GM19395 (cell line): Measurements from ENCODE around the gene NMRAL1.

ENCODE experiments used
- ATAC-seq: cut with Tn5 transposase; IDR thresholded peaks from one replicate; pipeline ENCODE4 v1.9.1; 2021; ENCODE audit warnings: mild to moderate bottlenecking, moderate library complexity; ENCODE audit not compliant: unreplicated experiment

NMRAL1 gene

DNA sequence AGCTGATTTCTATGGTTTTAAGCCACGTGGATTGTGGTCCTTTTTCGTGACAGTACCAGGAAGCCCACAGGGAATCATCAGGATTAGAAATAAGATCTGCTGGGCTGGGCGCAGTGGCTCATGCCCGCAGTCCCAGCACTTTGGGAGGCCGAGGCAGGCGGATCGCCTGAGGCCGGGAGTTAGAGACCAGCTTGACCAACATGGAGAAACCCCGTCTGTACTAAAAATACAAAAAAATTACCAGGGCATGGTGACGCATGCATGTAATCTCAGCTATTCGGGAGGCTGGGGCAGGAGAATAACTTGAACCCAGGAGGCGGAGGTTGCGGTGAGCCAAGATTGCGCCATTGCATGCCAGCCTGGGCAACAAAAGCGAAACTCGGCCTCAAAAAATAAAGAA is 6.5 kb downstream of the NMRAL1 start:
- no peak for ATAC-seq

DNA sequence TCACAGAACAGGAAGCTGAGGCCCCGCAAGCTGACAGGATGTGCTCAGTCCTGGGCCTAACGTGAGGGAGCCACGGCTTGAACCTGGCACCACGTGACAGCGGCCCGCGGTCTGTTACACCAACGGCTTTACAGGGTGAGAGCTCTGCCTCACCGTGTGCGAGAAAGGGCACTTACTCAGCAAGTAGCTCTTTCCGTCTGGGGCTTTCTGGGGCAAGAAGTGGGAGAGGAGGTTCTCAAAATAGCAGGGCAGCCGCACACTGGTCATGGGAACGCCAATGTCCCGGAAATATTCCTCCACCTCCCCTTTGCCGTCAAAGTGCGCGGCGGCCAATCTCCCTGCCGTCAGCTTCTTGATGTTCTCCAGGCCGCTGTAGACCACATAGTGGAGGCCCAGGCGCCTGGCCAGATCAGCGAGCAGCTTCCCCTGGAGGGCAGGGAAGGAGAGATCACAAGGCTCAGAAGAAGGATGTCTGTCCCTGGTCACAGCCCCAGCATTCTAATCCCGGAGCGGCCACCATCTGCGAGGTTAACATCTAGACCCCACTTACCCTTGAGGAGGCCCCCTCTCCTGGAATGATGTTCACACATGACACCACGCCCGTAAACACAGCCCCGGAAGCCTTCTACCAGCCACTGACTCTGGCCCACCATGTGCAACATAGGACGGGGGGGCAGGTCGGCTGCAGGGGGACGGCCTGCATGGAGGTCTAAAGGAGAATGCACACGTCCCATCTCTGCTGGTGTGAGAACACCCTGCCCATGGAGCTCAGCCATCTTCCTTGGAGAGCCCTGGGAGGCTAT is 8.2 kb downstream of the NMRAL1 start:
- ATAC-seq = no peak

DNA sequence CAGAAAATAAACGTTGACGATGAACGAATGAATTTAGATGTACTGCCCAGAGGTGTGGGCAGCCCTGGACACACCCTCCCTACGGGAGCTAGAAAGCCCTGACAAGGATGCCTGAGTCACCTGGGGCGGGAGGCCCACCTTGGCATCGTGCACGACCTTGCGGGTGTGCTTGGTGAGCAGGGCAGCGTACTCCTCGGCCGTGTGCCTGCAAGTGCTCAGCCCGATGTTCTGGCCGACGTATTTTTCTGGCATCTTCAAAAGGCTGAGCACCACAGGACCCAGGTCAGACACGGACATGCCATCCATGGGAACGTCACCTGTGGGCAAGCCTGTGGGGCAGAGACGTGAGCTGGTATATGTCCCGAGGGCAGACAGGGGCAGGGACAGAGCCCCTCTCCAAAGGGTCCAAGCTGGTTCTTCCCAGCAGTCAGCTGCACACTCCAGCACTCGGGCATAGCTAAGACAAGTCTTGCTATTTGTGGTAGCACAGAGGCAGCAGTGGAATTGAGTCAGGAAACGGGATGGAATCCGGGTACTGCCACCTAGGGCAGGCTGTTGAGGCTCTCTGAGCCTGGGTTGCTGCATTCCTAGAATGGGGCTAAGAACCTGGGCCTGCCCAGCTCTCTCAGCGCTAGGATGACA is 10.8 kb downstream of the NMRAL1 start:
- ATAC-seq = no peak

DNA sequence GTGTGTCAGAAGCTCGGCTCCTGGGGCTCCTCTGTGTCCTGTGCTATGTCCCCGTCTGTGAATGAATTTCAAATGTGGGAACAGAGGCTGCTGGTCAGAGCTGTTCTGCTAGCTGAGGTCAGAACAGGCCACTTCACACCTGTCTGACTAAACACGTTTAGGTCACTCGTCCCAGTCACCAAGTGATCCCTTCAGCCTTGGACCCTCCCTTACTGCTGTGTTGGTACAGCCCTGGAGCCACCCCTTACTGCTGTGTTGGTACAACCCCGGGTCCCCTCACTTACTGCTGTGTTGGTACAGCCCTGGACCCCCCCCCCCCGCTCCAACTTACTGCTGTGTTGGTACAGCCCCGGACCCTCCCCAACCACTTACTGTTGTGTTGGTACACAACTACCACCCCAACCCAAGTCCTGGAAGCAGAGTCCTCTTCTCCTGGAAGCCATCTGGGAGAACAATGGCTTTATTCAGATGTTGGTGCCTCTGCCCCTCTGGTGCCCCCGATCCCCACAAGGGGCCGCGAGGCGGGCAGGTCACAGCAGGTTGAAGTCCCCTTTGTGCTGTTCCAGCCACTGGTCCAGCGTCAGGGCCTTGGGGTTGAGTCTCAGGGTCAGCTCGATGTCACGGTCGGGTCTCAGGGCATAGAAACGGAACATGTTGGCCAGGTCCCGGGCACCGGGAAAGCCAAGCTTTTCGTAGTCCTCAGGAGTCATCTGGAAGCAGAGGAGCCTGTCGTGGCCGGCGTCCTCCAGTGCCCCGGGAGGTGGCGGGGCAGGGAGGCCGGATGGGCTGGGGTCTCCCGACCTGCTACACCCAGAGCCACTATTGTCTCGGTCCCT is 13.0 kb downstream of the NMRAL1 start:
- no peak for ATAC-seq

DNA sequence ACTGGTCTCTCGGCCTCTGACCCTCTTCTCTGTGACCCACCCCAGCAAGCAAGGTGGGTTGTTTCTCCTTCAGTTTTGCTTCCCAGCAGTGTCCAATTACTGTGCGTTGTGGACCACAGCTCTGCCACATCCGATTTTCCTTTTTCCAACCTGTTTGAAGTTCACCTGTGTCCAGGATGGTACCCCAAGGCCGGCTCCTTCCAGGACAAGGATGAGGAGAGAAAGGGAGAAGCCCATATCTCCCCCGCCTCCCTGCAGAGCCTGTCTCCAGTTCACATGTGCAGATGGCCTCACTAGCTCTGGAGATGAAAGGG is 13.5 kb downstream of the NMRAL1 start:
- no peak for ATAC-seq

DNA sequence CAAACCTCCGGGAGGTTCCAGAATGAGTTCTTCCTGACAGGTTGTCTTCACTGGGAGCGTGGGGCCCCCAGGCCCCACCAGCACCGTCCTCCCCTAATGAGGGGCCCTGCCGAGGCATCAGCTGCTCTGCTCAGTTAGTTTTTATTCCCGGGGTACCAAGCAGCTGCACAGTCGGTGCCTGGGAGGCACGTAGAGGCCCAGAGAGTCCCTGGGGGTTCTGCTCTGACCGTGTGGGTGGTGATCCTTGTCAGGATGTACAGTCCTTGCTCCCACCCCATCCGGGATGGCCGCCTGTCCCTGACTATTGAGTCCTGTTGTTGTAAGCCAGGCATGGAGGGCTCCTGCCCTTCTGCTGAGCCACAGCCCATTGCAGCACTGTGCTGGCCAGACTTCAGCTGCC is 18.5 kb downstream of the NMRAL1 start:
- no peak for ATAC-seq

DNA sequence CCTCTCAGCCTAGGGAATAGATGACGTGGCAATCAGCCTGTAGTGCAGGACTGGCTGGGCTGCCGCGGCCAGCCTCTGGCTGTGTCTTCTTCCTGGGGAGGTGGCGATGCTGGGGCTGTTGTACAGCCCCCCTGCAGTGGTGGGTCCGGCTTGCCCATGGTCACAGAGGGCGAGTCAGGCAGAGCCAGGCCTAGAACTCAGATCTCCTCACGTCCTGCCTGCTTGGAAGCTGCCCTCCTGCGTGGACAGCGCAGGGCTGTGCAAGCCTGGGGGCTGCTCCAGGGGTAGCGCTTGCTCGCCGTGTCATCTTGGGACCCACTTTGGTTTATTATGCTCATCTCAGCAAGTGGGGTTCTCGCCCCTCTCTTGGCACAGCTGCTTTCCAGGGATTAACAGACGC is 19.3 kb downstream of the NMRAL1 start:
- no peak for ATAC-seq

DNA sequence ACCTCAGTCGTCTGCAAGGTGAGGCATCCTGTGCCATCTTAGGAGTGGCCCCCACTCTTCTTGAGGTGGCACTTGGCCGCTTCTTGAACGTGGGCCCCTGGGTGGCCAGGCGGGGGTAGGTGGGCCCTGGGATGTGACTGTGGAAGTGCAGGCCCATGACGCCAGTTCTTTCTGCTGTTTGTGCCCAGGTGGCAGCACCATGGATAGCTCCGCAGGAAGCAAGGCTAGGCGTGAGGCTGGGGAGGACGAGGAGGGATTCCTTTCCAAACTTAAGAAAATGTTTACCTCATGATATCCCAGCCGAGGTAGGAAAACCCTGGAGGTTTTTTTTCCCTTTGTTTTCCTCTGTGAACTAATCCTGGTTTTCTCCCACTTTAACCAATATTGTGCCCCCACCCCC is 19.8 kb downstream of the NMRAL1 start:
- ATAC-seq = no peak

DNA sequence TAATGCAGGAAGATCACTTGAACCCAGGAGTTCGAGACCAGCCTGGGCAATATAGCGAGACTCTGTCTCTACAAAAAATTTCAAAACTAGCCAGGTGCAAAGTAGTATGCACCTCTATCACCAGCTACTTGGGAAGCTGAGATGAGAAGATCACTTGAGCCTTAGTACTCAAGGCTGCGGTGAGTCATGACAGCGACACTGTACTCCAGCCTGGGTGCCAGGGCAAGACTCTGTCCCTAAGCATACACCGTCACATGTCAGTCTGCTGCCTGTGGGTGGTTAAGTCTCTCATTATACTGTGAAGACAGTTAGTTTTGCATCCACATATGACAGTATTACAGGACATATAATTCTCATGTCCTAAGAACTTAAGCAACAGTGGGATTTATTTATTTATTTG is 21.8 kb downstream of the NMRAL1 start:
- ATAC-seq = no peak

DNA sequence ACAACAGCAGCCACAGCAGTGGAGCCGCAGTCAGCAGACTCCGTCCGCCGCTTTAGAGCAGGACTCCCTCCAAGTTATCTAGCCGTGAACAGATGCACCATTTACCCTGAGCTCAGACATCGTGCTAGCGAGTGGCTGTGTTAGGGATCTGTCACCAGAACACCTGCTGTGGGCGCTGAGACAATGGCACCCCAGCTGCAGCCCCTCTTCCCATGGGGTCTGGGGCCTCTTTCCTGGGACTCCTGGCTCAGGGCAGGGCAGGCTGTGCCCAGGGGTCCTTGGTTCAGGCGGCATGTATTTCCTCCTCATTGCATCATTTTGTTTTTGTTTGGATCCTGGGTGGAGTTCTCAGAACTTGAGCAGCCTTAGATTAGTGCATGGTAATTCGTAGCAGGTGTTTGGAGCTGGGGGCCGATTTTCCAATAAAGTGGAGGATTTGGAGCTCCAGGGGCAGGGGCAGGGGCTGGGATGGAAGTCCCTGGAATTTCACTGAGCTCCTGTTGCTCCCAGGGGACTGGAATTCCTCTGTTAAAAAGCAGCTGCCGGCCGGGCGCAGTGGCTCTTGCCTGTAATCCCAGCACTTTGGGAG is 23.4 kb downstream of the NMRAL1 start:
- no peak for ATAC-seq

DNA sequence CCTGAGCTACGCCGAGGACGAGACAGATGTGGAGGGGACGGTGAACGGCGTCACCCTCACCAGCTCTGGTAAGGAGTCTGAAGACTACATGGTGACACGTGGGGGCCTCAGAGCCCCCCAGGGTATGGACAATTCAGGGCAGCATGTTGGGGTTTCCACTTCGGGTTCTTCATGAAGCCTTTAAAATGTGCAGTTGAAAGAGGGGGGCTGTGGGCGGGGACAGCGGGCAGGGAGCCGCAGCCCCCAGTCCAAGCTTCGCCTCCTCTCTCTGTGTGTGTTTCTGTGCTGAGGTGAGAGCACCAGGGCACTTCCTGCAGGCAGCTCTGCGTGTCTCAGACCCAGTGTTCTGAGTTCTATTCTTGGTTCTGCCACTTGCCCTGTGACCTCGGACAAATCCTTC is 24.0 kb downstream of the NMRAL1 start:
- ATAC-seq = no peak

DNA sequence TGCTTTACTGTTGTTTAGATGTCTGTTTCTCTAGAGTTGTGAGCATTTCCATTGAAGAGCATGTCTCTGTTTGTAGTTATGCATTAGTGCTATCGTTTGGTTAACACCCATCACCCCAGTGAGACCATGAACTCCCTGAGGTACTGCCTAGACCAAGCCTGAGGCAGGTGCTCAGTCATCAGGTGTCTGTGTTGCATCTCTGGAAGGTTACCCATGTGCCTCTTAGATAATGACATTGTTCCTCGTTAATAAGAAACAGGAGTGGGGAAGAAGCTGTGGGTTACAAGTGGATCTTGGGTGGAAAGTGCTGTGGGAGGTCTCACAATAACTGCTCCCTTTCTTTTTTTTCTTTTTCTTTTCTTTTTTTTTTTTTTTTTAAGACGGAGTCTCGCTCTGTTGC is 30.4 kb downstream of the NMRAL1 start:
- ATAC-seq = no peak

DNA sequence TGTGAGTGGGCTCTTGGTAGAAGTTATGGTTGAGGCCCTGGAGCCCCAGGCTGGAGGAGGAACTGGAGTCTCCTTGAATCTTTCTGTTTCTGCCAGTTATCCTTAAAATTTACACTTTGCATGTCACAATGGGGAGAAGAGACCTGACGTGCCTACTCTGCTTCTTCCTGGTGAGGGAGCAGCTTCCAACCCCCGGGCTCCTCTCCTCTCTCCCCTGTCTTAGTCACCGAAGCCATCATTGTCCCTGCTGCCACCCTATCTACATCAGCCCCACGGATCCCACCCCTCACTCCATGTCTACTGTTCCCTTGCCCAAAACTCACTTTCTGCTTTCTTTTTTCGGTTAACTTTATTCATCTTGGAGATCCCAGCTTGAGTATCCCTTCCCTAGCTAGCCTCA is 31.2 kb downstream of the NMRAL1 start:
- ATAC-seq = no peak

DNA sequence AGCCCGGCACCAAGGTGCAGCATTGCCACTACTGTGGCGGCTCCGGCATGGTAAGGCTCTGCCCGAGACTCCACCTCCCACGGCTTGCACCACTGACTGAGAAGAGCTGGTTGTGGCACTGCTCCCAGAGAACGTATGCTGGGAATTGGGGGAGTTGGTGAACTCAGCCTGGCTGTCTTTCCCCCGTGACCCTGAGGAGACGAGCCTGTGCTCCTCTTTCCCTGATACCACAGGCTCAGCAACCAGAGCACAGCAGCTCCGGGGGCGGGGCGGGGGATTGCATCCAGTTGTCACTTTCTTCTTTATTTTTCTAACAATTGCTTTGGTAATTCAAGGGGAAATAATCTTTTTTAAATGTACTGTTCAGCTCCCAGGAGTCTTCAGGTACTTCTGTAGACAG is 32.1 kb downstream of the NMRAL1 start:
- ATAC-seq = no peak

DNA sequence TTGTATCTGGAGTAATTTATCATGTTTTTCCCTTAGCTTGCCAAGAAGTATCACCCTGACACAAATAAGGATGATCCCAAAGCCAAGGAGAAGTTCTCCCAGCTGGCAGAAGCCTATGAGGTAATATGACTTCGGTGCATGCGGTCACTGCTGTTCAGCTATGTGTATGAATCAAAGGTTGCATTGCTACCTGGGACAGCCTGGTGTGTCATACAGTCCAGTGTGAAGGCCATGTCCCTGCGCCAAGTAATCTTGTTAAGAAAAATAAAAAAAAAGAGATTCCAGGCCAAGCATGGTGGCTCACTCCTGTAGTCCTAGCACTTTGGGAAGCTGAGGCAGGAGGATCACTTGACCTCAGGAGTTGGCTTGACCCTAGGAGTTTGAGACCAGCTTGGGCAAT is 37.1 kb downstream of the NMRAL1 start:
- no peak for ATAC-seq

DNA sequence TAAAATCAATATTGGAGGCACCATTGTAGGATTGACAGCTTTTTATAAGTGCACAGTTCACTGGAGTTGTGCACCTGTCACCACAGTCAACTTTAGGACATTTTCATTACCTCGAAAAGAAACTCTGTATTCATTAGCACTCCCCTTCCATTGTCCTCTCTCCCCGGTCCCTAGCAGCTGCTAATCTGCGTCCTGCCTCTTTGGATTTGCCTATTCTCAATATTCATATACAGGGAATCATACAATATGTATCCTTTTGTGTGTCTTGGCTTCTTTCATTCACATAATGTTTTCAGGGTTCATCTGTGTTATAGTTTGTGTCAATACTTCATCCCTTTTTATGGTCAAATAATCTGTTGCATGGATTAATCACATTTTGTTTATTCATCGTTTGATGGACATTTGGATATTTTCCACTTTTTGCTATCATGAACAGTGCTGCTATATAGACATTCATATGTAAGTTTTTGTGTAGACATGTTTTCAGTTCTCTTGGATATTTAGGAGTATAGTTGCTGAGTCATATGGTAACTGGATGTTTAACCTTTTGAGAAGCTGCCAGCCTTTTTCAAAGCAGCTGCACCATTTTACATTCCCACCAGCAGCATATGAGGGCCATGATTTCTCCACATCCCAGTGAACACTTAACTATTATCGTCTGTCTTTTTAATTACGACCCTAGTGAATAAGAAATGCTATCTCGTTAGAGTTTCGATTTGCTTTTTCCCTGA is 38.9 kb downstream of the NMRAL1 start:
- ATAC-seq = no peak

DNA sequence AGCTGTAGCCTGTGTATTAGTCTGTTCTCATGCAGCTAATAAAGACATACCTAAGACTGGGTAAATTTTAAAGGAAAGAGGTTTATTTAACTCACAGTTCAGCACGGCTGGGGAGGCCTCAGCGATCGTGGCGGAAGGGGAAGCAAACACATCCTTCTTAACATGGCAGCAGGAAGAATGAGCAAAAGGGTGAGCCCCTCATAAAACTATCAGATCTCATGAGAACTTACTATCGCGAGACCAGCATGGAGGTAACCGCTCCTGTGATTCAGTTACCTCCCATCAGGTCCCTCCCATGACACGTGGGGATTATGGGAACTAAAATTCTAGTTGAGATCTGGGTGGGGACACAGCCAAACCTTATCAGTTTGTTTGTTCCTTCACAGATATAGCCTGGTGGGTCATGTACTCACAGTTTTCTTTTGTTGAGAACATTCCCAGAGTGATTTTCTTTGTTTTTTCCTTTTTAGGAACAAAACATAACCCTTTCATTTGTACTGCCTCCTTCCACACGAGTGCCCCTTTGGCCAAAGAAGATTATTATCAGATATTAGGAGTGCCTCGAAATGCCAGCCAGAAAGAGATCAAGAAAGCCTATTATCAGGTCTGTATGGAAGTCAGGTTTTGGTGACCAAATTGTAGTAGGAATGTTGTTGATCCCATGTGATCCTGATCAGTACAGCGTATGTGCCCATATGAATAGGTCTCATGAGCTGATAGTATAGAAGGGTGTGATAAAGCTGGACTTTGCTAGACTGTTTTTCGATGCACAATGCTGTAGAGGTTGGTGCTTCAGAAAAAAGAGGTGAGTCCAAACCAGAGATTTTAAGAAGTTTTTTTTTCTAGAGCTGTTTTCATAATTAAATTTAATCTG is 40.3 kb downstream of the NMRAL1 start:
- ATAC-seq = no peak

DNA sequence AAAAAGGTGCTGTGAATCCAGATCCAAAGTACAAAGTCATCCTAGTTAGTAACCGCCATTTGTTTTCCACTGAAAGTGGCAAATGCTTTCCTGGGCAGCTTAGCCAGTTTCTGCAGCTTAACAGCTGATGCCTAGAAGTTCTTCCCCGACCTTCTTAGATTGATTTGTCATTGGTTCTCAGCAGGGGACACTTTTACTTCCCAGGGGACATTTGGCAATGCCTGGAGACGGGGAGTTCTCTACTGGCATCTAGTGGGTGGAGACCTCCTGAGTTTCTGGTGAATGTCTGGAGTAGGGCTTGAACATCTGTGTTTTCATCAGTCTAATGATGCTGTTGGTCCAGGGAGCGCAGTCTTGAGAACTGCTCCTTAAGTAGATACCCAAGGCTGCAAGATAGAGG is 41.2 kb downstream of the NMRAL1 start:
- ATAC-seq = no peak

DNA sequence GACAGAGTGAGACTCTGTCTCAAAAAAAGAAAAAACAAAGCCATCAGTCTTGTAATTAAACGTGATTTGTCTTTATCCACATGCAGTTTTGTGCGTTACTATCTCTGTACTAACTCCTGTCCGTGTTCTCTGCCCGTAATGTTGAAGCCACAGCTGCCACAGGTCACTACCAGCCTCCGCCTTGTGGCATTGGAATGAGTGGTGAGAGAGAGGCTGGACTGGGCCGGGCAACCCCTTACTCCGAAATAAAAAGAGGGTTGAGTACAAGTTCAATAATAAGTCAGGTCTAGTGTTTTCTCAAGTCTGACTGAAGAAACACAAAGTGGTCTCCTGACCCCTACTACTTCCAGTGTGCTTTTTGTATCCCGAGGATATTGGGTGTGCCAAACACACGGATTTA is 43.4 kb downstream of the NMRAL1 start:
- ATAC-seq = no peak

DNA sequence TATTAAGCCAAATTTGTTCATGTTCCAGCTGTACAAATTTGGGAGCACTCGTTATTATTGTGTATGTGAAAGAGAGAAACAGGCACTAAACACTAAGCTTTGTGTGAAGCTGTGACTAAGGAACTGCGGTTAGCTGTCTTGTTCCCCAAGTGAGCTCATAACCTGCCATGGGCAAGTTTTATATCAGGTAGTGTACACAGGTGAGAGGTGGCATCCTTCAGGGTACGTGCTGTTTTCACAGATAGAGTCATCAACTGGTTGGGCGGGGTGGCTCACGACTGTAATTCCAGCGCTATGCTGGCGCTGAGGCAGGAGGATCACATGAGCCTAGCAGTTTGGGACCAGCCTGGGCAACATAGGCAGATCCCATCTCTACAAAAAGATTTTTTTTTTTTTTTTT is 45.9 kb downstream of the NMRAL1 start:
- ATAC-seq = no peak
